Stimulated activated naive CD4-positive, alpha-beta T cell (primary cell): ENCODE measurements around the gene POLR2H.
"Not testable (repeated sequence)": the region's sequence is repeated elsewhere in the genome, so short reads cannot be mapped to it uniquely, and the experiment has no call there.

Source experiments
- DNase-seq, 6 experiments: peaks; one replicate each; lab custom pipeline; 2025; lab: John Stamatoyannopoulos, UW

POLR2H gene

DNA sequence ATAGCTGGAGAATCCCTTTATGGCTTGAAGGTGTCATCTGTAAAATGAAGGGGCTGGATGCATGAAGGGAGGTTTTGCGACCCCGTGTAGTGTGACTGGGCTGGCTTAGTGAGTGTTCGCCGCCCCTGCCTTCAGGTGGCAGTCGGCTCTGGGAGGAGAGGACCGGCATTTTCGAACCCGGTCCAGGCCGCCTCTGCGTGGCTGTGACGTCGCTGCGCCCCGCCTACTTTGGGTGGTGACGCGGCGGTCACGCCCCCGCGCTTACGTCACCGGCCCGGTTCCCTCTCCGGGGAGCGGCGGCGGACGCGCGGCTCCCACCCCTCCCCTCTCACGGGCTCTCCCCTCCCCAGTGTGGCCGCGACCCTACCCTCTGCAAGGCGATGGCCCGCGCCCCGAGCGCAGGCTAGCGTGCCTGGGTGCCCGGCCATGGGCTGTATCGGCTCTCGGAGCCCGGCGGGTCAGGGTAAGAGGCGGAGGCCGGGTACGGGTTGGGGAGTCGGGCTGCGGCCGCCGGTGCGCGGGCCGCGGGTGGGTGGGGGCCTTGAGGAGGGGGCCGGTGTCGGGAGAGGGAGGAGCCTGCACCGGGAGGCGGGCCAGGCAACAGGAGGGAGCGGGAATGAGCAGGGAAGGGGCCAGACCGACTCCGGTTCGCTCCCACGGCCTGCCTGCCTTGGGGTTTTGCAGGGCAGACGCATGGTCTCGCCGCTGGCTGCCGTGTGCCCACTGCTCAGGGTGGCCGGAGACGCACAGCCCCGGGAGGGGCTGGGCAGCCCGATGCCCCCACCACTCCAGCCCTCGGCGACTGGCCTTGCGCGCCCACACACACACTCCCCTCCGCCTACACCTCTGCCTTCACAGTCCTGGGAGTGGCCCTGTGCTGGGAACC is 25.6 kb upstream of the POLR2H start:
- peak; percentile 75 to 91 (median 82) for DNase-seq

DNA sequence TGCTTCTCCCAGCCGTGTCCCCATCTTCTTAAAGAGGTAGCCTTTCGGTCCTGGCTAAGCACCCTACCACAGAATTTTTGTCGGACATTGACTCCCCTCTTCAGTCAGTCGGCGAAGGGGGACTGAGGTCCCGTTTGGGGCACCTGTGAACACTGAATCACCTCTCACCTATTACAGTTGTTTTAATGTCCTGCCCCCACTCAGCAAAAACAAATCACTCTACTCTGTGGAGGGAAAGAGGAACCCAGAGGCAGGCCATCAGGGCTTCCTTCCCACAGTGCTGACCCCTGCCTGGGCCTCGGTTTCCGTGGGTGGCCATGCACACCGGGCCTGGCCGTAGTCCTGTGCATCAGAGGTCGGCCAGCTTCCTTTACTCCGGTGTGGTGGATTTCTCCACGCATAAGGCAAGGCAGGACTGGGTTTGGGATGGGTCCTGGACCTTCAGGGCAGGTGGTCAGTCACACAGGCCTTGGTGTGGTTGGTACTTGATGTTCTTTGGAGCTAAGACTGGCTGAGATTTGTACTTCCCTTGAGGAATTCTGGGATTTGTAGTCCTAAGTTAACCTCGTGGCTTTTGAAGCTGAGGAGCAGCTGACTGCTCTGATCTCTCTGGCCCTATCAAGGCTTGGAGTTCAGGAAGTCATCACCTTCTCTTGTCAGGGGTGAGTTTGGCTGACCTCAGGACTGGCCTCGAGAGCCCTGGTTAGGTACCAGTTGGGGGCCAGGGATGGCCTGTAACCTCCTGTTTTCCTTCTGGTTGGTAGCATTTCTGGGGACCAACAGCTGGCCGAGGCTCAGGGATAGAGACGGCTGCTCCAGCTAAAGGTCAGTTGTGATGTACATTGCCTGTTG is 24.7 kb upstream of the POLR2H start:
- peak in 2 of 6 experiments; percentile 10 to 35 for DNase-seq

DNA sequence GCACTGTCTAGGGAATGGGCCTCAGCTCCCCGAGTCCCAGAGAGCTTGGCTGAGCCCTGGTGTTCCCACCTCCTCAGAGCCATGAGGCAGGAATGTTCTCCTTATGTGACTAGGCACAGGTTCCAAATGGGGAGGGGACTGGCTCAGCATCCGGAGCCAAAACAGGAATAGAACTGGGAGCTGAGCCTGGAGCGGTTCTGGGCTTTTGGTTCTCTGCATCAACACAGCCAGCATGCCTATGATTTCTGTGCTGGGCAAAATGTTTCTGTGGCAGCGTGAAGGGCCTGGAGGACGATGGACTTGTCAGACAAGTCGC is 24.2 kb upstream of the POLR2H start, which contains the start of gene FAM131A:
FAM131A (plus strand) TSS at position 202 of the 316 bp plus-strand sequence; CDS start at position 233, 31 bp downstream.
- no peak for DNase-seq

DNA sequence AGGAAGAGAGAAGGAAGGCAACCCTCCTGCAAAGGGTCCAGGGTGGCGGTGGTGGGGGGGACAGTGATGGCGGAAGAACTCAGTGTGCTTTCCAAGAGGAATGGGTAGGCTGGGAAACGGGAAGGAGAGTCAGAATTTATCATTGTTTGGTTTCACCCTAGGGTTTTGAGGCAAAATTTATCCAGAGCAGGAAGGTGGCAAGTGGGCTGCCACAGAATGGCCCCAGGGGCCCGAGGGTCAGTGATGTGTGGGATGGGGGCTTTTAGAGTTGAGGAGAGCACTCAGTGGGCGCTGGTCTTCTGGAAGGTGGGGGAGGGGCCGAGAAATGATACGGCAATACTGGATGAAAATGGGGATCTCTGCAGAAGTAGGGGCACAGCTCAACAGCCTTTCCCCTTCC is 23.5 kb upstream of the POLR2H start:
- DNase-seq = no peak

DNA sequence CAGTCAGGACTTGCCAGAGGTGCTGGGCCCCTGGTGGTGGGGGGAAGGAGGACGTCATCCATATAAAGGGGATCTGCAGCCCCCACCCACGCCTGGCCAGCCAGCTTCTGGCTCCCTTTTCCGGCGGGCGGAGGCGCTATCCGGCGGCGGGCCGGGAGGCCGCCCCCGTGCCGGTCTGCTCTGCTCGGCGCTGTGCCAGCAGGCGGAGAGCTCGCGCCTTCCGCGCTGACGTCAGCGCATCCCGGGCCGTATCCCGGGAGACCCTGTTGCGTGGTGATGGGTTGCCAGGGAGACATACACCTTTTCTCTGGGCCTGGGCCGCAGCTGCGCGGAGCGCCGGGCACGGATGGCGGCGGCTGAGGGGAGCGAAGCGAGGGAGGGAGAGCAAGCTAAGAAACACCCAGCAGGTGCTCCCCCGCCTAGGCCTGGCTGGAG is 23.0 kb upstream of the POLR2H start:
- DNase-seq = no peak

DNA sequence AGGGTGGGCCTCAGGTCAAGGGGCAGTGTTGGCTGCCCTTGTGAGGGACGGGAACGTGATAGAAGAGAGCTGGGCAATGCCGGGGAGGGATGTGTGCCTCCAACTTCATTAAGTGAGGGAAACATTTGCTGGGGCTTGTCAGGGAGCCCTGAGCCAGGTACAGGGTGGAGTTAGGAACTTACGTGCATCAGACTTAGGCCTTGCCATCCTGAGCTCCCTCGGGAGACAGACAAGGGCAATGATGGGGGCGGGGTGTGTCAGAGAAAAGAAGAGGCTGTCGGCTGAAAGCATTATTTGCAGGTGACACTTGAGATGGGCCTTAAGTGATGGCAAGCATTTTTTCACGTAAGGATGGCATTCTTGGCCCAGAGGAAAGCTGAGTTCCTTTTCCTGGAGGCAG is 22.5 kb upstream of the POLR2H start:
- no peak for DNase-seq

DNA sequence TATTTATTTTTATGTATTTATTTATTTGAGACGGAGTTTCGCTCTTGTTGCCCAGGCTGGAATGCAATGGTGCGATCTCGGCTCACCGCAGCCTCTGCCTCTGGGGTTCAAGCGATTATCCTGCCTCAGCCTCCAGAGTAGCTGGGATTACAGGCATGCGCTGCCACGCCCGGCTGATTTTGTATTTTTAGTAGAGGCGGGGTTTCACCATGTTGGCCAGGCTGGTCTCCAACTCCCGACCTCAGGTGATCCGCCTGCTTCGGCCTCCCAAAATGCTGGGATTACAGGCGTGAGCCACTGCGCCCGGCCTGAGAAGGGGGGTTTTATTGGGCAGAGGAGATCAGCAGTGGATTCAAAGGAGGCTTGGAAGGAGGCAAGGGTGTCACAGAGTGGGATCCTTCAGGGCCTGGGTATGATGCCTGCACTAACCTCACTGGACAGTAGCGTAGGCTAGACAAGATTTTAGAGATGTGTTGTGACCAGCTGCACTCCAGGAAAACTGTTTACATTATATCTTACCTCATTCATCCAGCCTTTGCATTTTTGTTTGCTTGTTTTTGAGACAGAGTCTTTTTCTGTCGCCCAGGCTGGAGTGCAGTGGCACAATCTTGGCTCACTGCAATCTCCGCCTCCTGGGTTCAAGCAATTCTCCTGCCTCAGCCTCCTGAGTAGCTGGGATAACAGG is 21.9 kb upstream of the POLR2H start:
- DNase-seq = not testable (repeated sequence)

DNA sequence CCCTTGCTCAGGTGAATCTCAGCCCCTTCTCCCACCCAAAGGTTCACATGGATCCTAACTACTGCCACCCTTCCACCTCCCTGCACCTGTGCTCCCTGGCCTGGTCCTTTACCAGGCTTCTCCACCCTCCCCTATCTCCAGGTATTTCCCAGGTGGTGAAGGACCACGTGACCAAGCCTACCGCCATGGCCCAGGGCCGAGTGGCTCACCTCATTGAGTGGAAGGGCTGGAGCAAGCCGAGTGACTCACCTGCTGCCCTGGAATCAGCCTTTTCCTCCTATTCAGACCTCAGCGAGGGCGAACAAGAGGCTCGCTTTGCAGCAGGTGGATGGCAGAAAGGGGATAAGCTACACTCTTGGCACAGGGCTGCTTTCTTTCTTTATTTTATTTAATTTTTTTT is 19.6 kb upstream of the POLR2H start:
- DNase-seq = no peak

DNA sequence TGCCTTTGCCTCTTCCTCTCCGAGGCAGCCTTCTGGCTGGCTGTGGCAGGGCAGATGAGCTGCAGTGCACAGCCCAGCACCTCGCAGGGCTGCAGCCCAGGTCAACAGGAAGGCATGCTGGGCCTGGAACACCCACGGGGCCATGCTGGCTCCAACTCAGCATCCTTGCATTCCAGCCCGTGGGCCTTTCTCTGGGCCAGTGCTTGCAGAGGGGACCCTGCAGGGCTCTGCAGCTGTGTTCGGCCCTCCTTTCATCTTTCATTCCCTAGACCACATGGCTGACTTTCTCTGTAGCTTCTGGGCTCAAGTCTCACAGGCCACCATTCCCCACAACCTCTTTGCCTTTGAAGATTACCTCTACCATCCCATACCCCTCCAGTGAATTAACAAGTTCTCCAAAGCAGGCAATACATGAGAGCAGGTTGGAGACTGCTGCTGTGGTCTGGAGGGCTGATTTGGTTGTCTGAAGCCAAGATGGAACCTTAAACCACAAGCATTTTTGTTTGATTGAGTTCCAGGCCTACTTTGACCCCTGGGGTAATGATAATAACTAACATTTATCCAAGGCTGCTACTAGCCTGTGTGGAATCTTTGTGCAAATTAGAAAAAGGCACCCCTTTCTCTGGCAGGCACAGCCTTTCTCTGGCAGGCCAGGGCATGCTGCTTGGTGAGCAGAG is 18.2 kb upstream of the POLR2H start:
- no peak for DNase-seq

DNA sequence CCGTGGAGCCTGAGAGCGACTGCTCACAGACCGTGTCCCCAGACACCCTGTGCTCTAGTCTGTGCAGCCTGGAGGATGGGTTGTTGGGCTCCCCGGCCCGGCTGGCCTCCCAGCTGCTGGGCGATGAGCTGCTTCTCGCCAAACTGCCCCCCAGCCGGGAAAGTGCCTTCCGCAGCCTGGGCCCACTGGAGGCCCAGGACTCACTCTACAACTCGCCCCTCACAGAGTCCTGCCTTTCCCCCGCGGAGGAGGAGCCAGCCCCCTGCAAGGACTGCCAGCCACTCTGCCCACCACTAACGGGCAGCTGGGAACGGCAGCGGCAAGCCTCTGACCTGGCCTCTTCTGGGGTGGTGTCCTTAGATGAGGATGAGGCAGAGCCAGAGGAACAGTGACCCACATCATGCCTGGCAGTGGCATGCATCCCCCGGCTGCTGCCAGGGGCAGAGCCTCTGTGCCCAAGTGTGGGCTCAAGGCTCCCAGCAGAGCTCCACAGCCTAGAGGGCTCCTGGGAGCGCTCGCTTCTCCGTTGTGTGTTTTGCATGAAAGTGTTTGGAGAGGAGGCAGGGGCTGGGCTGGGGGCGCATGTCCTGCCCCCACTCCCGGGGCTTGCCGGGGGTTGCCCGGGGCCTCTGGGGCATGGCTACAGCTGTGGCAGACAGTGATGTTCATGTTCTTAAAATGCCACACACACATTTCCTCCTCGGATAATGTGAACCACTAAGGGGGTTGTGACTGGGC is 16.8 kb upstream of the POLR2H start:
- no peak for DNase-seq

DNA sequence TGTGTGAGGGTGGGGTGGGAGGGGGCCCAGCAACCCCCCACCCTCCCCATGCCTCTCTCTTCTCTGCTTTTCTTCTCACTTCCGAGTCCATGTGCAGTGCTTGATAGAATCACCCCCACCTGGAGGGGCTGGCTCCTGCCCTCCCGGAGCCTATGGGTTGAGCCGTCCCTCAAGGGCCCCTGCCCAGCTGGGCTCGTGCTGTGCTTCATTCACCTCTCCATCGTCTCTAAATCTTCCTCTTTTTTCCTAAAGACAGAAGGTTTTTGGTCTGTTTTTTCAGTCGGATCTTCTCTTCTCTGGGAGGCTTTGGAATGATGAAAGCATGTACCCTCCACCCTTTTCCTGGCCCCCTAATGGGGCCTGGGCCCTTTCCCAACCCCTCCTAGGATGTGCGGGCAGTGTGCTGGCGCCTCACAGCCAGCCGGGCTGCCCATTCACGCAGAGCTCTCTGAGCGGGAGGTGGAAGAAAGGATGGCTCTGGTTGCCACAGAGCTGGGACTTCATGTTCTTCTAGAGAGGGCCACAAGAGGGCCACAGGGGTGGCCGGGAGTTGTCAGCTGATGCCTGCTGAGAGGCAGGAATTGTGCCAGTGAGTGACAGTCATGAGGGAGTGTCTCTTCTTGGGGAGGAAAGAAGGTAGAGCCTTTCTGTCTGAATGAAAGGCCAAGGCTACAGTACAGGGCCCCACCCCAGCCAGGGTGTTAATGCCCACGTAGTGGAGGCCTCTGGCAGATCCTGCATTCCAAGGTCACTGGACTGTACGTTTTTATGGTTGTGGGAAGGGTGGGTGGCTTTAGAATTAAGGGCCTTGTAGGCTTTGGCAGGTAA is 16.0 kb upstream of the POLR2H start:
- no peak for DNase-seq

DNA sequence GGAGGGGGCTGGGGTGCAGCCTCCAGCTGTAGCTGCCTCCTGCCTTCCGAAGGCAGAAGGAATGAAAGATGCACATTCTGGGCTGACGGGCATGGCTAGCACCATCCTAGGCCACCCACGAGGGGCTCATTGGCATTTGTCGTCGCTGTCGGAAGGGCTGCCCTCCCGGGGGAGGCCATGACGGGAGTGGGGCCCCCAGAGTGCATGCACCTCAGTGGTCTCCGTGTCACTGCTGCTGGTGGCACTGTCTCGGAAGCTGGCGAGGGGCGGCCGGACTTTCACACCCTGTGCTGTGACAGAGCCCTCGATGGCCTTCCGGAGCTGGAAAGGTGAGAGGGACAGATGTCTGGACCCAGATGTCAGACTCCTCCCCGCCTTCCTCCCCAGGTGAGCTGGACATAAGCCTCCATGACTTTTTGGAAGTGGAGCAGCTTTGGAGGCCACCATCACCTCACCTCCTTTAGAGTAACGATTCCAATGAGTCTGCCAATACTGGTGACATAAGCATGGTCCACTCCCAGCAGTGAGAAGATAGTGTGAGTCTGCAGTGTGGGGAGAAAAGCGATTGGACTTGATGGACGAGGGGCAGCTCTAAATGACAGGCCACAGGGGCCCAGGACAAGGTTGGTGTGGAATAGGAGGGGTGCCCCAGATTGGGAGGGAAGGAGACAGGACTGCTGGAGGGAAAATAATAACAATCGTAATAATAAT is 14.9 kb upstream of the POLR2H start:
- no peak for DNase-seq

DNA sequence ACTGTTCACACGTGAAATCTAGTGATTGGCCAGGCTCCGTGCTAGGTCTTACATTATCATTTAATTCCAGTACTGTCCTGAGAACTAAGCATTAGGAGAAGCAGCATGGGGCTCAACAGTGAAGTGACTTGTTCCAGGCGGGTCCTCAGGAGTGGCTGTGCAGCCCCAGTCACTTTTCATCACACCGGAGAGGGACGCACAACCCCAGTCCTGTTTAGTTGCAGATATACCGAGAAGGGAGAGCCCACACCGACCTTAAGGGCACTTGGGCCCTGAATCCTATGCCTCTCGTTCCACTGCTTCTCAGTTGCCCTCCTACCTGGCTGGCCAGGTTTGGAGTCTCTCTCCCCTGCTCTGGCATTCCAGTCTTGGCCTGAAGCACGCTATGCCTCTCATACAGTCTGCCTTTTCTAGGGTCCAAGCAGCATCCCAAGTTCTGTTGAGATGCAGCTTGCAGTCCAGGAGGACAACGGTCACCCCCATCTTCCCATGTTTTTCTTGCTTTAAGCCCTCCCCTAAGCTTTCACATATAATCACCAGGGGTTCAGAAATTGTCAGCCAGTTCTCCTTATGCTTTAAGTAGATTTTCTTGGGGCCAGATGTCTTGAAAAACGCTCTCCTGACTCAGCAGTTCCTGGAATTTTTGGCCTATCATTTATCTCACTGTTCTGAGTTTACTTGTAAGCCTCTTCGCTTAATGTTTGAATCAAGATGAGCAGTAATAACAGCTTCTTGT is 14.0 kb upstream of the POLR2H start:
- no peak for DNase-seq

DNA sequence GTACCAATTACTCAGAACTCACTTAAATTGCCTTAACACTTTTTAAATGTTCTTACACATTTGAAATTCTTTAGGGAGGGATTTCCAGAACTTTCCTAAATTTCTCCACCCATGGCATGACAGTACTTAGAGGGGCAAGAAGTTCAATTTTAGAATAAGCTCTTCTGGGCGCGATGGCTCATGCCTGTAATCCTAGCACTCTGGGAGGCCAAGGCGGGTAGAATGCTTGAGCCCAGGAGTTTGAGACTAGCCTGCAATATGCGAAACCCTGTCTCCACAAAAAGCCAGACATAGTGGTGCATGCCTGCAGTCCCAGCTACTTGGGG is 13.5 kb upstream of the POLR2H start:
- no peak for DNase-seq

DNA sequence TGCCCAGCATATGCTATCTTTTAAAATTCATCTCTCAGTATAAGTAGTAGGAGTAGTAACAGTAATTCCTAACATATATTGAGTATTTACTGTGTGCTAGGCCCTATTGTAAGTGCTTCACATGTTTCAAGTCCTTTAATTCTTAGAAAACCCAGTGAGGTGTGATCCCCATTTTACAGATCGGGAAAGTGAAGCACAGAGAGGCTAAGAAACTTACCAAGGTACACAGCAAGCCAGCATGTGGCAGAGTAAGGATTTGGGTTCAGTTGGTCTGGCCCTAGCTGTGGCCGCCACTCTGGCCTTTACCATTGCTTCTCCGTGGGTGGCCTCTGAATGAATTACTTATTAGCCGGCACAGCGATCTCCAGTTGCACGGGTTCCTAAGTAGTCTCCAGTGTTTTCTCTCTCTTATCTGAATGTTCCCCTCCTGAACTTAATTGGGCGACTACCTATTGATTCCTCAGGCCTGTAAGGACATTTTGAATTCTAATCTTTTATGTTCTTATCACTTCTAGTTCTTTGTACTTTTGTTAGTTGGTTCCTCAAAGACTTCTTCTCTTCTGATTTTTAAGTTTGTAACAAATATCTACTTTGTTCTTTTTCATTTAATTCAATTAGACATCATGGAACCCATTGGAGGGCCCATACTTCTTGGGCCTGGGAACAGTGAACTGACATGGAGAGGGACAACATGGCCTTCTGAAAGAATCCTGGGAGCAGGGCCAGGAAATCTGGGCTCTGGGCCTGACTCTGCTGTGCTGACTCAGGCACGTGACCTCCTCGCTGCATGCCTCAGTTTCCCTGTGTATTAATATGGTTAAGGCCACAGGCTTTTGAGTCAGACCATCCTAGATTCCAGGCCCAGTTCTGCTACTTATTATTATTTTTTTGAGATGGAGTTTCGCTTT is 11.7 kb upstream of the POLR2H start:
- no peak for DNase-seq

DNA sequence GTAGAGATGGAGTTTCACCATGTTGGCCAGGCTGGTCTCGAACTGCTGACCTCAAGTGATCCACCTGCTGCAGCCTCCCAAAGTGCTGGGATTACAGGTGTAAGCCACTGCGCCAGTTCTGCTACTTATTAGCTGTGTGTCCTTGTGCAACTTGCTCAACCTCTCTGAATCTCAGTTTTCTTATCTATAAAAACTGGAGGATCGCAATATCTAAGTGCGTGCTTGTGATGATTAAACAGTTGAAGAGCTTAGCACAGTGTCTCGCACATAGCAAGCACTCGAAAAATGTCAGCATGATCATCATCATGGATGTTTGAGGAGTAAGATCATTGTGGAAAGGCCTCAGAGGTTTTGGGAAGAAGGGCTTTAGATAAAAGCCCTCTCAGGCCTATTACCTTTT is 10.9 kb upstream of the POLR2H start:
- DNase-seq = no peak

DNA sequence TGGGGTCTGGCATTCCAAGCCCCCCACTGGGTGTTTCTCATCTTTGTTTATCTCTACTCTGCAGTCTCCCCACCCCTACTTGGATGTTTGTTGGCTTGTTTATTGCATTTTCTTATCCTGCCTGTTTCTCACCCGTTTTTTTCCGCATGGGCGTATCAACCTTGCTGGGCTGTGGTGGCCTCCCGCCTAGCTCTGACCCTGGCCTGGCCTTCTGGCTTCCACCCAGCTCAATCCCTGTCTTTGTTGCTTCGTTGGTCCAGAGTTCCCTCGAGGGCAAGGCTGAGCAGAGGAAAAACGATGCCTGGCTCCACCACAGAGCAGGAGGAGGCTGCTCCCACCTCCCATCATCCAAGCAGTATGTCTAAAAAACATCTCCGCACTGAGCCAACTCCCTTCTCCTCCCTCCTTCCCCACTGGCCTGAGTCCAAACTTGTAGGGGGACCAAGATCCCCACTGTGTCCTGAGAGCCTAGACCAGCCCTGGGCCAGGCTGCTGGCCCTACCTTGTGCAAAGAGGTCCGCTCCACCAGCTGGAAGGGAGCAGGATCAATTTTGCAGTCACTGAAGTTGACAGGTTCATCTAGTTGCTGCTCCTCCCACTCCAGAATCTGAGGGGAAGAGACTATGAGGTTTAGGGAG is 9.9 kb upstream of the POLR2H start:
- no peak for DNase-seq
